HG03064 (cell line): ENCODE data around the gene REXO5.
"Not testable (repeated sequence)": the region's sequence is repeated elsewhere in the genome, so short reads cannot be mapped to it uniquely, and the experiment has no call there.

Experiments
- ATAC-seq: cut with Tn5 transposase; IDR thresholded peaks from one replicate; pipeline ENCODE4 v1.9.1; 2021; ENCODE audit warnings: low read depth; ENCODE audit not compliant: unreplicated experiment

Gene REXO5

DNA sequence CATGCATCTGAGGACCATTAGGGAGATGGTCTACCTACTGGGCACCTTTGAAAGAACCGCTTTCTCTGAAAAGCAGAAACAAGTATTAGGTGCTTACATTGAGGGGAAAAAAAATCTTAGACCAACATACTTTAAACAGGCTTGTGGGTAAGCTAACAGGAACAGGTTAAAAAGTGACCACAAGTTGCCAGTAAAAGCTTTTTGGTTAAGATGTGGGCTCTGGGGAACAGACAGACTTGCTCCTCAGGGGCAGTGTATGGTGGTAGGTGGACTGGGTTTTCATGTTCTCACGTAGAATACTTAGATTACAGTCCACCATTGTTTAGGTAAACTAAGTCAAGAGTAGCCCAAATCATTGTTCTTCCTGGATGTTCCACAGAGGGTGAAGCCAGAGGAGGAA, 41.2 kb downstream of the REXO5 start:
- ATAC-seq = no peak

DNA sequence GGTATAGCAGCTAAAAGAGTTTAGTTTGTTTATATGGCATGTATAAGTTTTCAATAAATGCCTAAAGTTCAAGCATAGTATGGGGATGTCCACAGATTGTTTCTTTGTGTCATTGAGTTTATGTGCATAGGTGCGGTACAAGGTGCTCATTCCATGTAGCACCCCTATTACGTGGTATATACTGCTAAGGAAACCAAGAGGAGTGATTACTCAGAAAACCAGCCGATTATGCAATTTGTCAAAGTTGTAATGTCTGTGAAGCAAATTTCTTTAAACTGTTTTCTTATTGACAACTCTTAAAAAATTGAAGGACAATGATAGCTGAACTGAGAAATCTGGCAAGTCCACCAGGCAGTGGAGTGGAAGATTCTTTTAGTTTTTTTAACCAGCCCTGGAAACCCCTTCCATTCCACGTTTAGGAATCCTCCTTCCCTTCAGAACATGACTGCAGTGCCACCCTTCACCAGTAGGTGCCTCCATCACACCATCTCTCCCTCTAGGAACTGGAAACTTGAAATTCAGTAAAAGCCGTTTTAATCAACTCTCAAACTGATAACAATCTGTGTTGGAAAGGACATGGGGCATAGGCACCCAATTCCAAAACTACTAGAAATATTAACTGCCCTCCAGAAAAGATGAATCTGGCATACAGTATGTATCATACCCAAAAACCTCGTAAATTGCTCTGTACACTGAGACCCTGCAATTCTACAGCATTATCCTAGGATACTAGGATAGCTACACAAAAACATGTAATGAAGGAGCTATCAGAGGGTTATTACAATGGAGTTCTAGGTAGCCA, 43.5 kb downstream of the REXO5 start:
- ATAC-seq = no peak

DNA sequence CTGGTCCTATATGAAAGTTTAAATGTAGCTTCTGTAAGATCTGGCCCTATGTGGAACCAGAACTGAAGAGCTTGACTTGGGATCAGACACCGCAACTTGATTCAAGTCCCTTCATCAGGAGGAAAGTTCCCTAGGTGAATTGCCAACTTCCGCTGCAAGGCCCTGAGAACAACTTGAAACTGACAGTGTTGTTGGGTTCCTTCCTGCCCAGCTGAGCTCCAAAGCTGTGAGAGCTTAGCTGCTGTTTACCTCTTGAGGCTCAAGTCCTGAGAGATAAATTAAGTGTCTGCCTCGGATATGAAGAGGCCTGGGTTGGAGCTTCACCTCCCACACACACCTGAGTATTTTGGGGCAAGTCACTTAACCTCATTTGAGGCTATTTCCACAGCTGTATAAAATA, 44.7 kb downstream of the REXO5 start:
- no peak for ATAC-seq

DNA sequence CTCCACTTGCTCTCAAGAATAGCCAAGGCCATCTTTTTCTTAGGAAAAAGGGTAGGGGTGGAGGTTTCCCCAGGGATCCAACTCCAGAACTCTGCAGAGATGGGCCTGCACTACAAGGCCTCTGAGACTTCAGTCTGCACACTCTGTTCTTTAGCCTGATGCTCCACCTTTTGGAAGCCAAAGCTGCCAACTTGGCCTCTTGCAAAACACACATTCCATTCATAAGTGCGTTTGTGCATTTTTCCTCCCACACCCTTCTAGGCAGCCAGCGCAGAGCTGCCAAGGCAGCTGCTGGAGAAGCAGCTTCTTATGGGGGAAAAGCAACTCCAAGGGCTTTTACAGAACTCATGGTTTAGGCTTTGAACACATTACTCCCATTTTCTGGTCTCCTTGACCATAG, 45.3 kb downstream of the REXO5 start:
- no peak for ATAC-seq

DNA sequence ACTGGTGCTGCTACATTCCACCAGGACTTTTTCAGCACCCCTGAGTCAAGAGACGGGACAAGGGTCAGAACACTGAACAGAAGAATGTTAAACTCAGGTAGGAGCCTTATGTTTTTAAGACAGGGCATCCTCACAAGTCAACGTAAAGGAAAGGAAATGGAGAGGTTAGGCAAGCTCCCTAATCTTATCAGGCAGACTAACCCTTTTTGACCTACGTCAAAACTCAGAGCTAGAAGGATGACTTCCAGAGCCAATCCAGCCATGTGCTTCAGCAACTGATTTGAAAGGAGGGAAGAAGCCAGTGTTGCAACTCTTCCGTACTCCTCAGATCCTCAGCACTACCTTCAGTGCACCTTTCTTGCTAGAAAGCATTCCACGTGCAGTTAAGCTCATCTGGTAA, 46.8 kb downstream of the REXO5 start:
- ATAC-seq = no peak

DNA sequence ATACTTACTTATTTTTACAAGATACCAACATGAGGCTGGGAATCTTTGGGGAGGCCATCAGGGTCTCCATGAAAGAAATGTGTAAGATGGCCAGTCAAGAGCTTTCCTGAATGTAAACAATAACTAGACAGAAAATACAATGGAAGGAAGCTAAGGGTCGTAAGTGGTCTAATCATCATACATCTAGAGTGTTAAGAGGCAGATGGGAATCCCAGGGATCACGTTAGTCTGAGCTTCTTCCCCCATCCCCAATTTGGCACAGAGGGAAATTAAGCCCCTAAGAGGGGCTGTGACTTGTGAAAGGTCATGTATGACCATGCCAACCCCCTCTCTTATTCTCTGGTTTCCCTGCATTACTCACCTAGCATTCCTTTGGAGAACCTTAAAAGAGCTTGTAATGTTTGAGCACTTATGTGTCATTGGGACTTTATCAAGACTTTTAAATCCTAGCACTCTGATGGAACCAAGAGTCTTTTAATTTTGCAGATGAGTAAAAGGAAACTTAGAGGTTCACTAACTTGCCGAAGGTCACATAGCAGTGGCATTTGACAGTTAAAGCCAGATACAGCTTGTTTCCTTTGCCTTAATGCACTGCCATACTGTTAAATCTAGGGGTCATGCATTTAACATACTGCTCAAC, 47.8 kb downstream of the REXO5 start:
- no peak for ATAC-seq

DNA sequence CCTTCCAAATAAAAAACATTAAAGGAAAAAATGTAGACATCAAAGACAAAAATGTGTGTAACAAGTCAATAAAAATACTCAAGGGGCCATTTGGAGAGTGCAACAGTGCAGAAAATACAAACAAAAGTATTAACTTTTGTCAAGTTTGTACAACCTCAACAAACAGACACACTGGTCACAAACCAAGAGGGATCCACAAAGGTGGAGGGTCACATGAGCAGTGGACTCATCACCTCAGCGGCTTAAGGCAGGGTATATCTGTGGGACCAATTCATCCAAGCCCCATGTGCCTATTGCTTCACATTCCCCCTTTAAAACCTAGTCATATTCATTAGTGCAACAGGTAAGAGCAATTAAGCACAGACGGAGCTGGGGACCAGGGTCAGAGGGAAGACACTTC, 48.6 kb downstream of the REXO5 start:
- no peak for ATAC-seq

DNA sequence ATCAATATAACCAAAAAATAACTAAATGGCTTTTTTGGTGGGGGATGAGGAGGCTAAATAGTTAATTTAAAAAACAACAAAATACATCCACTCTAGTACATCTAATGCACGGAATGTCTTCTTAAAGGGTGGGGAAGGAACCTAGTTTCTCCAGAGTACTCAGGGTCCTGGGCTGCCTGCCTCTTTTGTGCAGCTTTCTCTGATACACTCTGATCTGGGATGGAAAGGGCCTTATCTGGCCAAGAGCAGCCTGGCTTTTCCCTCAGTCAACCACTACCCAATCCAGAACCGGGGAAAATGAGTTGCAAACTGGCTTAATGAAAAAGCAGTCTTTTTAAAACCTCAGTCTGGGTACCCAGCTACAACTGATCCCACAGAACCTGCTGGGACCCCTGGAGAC, 51.0 kb downstream of the REXO5 start:
- ATAC-seq = no peak

DNA sequence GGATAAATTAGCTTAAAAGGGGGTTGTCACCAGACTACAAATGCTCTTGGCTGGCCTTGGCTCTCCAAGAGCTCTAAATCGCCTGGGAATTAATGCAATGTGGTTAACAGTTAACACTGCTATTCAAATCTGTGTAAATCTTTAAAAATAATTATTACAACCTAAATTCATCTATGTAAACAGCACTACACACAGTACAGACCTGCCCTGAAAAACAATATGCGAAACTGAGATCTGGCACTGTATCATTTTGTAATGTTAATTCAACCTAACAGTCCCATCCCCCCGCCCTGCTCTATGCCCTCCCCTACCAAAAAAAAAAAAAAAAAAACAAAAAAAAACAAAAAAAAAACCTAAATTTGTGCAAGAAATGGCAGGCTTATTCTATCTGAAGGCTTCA, 52.9 kb downstream of the REXO5 start:
- ATAC-seq = no peak

DNA sequence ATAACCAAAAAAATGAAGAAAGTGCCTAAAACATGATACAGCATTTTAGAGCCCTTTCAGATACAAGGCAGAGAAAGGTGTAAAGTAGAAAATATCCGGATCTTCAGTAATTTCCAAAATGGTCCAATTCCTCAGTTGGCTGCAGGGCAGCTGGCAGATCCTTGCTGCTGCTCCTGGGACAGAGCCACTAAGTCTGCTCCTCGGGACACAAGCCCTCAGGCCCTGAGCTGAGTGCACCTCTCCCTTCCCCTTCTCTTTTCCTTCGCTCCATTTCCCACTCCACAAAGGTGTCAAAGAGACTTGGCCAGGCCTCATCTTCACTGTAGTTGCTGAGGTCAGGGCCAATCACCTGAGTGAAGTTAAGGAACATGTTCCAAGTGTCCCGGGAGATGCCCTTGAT, 53.4 kb downstream of the REXO5 start:
- ATAC-seq = no peak

DNA sequence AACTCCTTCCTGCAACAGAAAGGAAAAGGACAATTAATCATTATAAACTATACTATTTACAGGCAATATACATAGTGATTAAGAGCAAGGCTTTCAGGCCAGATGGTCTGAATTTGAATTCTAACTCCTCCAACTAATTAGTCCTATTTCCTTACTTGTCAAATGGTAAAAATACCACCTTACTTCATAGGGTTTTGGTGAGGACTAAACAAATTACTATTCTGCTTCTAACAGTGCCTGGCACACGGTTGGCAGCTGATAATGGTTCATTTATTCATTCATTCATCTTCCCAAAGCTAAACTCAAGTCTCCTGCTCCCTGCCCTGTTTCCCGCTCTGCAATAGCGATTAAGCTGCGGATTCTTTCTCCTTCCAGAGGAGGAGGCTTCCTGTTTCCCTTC, 54.0 kb downstream of the REXO5 start:
- ATAC-seq = no peak

DNA sequence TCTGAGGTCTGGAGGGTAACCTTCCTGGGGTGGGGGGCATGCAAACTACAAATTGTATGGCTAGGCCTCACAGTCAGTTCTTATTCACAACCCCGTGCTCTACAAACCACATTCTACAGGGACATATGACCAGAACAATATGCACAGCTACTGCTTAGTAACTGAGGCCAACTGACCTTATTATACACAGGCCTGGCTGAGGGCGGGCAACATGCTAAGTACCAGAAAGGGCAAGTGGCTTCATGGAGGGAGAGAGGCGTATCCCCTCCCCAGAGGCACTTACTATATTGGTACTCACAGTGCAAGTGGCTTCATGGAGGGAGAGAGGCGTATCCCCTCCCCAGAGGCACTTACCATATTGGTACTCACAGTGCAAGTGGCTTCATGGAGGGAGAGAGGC, 54.7 kb downstream of the REXO5 start:
- ATAC-seq = not testable (repeated sequence)

DNA sequence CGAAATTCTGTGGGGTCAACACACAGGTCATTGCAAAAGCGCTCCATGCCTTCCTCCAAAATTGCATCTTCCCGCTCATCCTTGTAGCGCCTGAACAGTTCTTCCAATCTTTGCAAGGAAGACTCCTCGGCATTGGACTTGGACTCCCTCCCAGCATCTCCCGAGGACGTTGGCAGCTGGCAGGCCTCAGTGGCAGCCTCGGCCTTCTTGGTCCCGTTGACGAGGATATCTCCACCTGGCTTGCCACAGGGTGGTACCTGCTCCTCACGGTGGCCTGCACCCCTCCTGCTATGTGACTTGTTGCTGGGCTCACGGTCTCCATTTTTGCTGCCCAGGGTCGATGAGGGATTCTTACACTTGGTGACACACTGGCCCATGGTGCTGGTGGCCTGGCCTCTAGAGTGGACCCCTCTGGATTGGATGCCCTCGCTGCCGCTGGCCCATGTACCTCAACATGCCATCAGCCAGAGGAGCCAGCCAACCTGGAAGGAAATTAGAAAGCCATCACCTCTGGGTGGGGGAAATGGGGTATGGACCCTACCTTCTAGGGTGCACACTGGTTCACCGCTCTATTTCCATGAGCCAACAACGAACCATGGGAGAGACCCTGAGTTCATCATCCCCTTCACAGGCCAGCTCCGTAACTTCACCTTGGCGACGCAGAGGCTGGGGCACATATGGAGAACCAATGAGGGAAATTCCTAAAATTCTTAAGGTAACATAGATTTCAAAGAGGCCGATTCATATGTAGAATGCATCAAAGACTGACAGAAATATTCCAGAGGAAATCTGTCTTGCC, 56.0 kb downstream of the REXO5 start:
- ATAC-seq = no peak

DNA sequence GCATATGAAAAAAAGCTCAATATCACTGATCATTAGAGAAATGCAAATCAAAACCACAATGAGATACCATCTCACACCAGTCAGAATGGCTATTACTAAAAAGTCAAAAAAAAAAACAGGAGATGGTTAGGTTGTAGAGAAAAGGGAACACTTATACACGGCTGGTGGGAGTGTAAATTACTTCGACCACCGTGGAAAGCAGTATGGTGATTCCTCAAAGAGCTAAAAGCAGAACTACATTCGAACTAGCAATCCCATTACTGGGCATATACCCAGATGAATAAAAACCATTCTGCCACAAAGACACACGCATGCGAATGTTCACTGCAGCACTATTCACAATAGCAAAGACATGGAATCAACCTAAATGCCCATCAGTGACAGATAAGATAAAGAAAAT, 58.0 kb downstream of the REXO5 start:
- not testable (repeated sequence) for ATAC-seq

DNA sequence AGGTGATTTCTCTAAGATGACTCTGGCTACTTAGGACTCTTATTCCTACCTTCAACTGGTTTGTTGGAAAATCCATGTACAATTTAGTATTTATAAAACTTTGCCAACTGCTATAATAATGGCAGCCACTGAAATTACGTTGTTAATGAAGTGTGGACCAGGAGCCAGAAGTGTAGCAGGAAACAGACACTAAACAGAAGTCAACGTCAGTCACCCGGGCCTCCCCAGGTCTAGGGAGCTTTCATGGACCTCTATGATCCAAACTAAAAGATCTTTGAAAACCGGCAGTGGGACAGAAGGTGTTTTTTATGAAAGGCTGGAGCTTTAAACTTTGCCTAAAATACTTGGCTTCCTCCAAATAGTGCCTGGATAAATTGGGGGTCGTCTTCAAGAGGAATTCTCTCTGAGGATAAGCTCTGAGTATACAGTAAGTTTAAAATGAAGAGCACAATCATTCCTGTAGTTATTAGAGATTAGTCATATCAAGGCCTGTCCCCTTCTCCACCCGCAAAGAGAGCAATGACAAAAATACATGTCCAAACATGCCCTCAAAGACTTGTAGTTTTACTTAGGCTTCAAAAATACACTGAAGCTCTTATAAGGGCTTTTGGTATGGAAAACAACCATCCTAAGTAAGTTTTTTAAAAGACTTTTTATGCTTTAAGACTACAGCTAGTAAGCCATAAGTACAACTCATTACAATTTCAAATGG, 59.2 kb downstream of the REXO5 start:
- ATAC-seq = no peak

DNA sequence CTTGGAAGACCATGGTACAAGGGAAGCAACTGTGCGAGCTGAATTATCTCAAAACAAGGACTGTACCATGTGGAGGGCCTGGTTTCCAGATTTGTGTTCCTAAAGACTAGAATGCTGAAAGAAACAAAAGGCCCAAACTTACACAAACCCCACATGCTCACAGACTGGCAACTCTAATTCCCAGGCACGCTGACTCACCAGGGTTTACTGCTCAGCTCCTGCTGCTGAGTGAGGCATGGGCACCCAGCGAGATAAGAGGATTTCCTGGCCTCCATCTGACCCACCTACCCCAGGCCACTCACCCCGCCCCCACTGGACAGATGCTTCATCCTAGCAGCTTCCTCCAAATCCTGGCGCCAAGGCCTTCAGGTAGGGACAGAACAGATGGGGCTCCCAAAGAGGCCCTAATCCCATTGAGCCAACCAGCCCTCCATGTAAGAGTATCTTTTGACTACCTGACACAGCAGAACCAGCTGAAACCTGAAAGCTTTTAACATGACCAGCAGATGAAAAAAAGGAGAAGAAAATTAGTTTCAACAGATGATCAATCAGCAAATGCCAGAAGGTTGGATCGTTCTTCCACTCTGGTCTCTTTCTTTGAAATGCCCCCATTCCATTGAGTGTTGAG, 59.9 kb downstream of the REXO5 start:
- ATAC-seq = no peak

DNA sequence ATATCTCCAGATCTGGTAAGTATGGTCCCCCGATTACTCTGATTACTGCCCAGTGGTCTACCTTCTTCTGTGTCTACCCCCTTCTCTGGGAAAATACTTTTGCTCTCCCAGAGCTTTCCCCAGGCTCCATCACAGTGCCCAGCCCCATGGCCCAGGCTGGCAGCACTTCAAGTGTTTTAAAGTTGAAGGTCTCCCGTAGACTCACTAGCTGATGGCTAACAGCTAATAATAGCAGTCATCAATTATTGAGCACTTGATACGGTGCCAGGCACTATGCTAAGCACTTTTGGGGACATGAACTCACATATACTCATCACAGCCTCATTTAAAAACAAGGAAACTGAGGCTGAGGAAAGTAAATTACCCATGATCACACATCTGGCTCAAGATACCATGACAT, 60.5 kb downstream of the REXO5 start:
- ATAC-seq = no peak

DNA sequence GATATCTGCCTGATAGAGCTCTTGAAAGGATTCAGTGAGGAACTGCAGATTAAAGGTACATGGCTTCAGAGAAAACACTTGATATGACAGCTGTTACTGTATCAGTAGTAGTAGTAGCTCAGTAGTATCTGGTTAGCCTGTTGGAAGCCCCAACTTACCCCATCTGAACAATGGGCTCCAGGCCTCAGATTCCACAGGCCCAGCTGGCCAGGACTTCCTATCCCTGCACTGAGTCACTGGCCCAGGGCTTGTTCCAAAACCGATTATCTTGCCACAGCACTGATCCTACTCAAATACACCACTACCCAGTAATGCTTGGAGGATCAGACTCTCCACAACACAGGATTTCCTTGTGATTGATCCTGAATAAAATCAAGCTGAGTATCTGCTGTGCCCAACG, 61.3 kb downstream of the REXO5 start:
- no peak for ATAC-seq

DNA sequence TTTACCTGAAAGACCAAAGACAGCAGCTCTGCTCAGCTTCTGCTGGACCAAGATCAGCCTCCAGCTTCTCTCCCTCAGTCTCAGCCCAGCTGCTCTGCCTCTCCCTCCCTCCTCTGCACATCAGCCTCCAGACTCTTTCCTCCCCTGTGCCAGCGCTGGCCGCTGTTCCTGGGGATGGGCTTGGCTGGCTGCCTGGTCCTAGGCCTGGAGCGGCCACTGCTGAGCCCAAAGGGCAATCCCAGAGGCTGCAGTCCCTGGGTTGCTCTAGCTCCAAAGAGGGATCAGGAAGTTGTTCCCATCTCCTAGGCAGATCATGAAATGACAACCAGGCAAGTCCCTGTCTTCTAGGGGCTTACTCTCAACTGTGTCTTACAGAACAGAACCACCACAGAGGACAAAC, 62.6 kb downstream of the REXO5 start:
- ATAC-seq = no peak

DNA sequence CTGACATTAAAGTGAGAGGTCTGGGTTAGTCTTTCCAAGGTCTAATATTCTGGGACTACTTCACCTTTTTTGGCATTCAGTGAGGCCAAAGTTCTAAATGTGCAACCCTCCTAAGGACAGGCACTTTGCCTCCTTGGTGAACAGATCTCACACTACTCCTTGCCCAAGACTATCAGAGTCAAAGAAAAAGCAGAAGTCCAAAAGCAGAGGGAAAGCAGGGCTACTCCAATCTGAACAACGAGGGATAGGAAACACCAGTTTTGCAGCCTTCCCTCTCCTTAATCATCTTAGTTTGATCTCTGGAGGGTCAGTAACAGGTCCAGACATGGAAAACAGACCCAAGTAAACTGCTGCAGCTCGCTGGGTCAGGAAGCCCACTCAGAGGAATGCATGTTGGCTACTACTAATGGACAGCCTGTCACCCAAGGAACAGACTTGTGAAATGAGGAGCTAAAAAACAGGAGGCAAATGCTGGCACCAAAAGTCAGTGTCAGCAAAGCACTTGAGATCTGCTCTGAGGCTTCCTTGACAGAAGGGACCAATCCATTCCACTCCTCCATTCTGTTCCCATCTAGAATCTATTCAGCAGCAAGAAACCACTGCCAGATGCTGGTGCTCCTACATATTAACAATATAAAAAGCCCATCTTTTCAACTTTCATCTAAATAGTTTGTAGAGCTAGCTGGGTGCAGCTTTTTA, 63.9 kb downstream of the REXO5 start:
- no peak for ATAC-seq
